UCSD-AML1 (cell line): ENCODE results near the gene FAM98C.

Source experiments
- DNase-seq: peaks from one replicate; lab custom pipeline; 2025; ENCODE audit not compliant: unreplicated experiment; lab: John Stamatoyannopoulos, UW

Gene FAM98C

GRCh38 chr19:38452430-38453366 lies 49.8 kb downstream of the FAM98C start:
- no peak for DNase-seq

DNA sequence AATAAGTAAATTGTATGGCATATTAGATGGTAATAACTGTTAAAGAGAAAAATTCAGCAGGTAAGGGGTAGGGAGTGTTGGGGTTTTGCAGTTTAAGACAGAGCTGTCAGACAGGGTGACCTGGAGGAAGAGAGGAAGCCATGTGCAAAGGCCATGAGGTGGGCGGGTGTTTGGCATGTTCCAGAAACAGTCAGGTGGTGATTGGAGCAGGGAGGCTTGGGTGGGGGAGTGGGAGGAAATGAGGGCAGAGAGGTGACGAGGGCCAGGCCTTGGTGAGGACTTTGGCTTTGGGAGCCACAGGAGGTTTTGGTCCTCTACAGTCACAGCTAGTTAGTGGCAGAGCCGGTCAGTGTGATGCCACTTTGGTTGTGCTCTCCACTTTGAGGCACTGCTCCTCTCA lies 50.7 kb downstream of the FAM98C start:
- no peak for DNase-seq

GRCh38 chr19:38455031-38455430 lies 52.1 kb downstream of the FAM98C start:
- no peak for DNase-seq

DNA sequence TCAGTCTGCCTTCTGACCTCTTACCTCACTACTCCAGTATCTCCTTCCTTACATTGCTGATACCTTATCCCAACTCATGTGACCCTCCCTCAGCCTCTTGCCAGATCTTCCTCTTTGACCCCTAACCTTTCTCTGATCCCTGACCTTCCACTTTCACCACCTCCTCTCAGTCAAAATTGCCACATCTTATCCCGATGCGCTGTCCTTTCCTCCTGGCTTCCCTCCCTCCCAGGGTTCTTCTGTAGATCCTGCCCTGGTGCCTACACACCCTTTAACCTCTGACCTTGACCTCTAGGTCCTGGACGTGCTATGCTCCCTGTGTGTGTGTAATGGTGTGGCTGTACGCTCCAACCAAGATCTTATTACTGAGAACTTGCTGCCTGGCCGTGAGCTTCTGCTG lies 54.3 kb downstream of the FAM98C start:
- no peak for DNase-seq

DNA sequence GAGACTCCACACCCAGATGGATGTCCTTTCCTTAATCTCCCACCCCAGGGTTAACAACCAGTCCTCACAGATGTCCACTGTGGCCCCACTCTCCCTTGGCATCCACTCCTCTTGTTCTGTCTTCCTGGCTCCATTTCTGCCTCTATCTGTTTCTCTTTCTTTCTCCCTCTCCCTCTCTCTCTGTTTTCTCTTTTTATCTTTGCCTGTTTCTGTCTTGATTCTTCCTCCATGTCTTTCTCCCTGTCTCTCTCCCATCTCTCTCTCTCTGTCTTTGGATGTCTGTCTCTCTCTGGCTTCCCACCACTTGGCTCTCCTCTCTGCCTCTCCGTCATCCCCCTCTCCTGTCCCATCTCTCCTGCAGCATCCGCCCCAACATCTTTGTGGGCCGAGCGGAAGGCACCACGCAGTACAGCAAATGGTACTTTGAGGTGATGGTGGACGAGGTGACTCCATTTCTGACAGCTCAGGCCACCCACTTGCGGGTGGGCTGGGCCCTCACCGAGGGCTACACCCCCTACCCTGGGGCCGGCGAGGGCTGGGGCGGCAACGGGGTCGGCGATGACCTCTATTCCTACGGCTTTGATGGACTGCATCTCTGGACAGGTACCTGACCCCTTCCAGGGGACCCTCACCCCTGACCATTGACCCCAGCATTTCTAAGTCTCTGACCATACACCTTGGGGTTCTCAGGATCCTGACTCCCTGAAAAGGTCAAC lies 55.0 kb downstream of the FAM98C start:
- DNase-seq, result no peak
